HEK293T (cell line): ENCODE results near the gene LAGE3.
"Not testable (repeated sequence)": the region's sequence is repeated elsewhere in the genome, so short reads cannot be mapped to it uniquely, and the experiment has no call there.

ENCODE experiments used
- CTCF ChIA-PET: fragments of 350-600 bp; formaldehyde crosslinking; extraction: SDS; loops from one replicate; lab custom pipeline; 2021; ENCODE audit warnings: antibody characterized with exemption, inconsistent platforms; lab: Yijun Ruan, JAX
- POLR2A ChIA-PET: fragments of 350-600 bp; formaldehyde crosslinking; extraction: SDS; loops from one replicate; lab custom pipeline; 2020; ENCODE audit warnings: antibody characterized with exemption, inconsistent platforms; lab: Yijun Ruan, JAX
- DNase-seq: peaks from one replicate; pipeline ENCODE4 v3.0.0; 2012; ENCODE audit warnings: mixed read lengths; ENCODE audit errors: extremely low spot score
- ARNT ChIP-seq: fragments of 450-650 bp; IDR thresholded peaks from 2 replicates; pipeline ENCODE4 v1.6.1; 2017; ENCODE audit warnings: mild to moderate bottlenecking
- BHLHE40 ChIP-seq: fragments of 450-650 bp; IDR thresholded peaks from 2 replicates; pipeline ENCODE4 v1.6.1; 2016; ENCODE audit warnings: mild to moderate bottlenecking, moderate library complexity, borderline replicate concordance
- CTBP1 ChIP-seq: fragments of 450-650 bp; IDR thresholded peaks from 2 replicates; pipeline ENCODE4 v1.6.1; 2016; ENCODE audit warnings: borderline replicate concordance
- ELF4 ChIP-seq: fragments of 450-650 bp; IDR thresholded peaks from 2 replicates; pipeline ENCODE4 v1.6.1; 2017; ENCODE audit warnings: antibody characterized with exemption
- FOXA1 ChIP-seq: fragments of 450-650 bp; IDR thresholded peaks from 2 replicates; pipeline ENCODE4 v1.6.1; 2016; ENCODE audit warnings: mild to moderate bottlenecking
- FOXK2 ChIP-seq: fragments of 450-650 bp; IDR thresholded peaks from 2 replicates; pipeline ENCODE4 v1.6.1; 2016; ENCODE audit warnings: mild to moderate bottlenecking
- FOXM1 ChIP-seq: fragments of 450-650 bp; IDR thresholded peaks from 2 replicates; pipeline ENCODE4 v1.6.1; 2017; ENCODE audit warnings: mild to moderate bottlenecking, borderline replicate concordance
- HDGF ChIP-seq: fragments of 450-650 bp; IDR thresholded peaks from 2 replicates; pipeline ENCODE4 v1.6.1; 2017; ENCODE audit warnings: antibody characterized with exemption, borderline replicate concordance
- L3MBTL2 ChIP-seq: fragments of 450-650 bp; conservative IDR thresholded peaks from 2 replicates; pipeline ENCODE4 v1.6.1; 2016; ENCODE audit warnings: mild to moderate bottlenecking
- LEF1 ChIP-seq: fragments of 450-650 bp; IDR thresholded peaks from 2 replicates; pipeline ENCODE4 v1.6.1; 2017; ENCODE audit warnings: mild to moderate bottlenecking, borderline replicate concordance
- NFRKB ChIP-seq: fragments of 450-650 bp; IDR thresholded peaks from 2 replicates; pipeline ENCODE4 v1.6.1; 2016; ENCODE audit warnings: mild to moderate bottlenecking, moderate library complexity
- SP1 ChIP-seq: fragments of 450-650 bp; IDR thresholded peaks from 2 replicates; pipeline ENCODE4 v1.6.1; 2017
- SUZ12 ChIP-seq: fragments of 450-650 bp; IDR thresholded peaks from 2 replicates; pipeline ENCODE4 v1.6.1; 2016; ENCODE audit warnings: mild to moderate bottlenecking
- TARDBP ChIP-seq: fragments of 450-650 bp; IDR thresholded peaks from 2 replicates; pipeline ENCODE4 v1.6.1; 2016
- ZNF384 ChIP-seq: fragments of 450-650 bp; IDR thresholded peaks from 2 replicates; pipeline ENCODE4 v1.6.1; 2016
- TF ChIP-seq, protein P1 (sequence below): fragments of 450-650 bp; IDR thresholded peaks from 2 replicates; pipeline ENCODE4 v1.6.1; 2016

LAGE3 gene

DNA sequence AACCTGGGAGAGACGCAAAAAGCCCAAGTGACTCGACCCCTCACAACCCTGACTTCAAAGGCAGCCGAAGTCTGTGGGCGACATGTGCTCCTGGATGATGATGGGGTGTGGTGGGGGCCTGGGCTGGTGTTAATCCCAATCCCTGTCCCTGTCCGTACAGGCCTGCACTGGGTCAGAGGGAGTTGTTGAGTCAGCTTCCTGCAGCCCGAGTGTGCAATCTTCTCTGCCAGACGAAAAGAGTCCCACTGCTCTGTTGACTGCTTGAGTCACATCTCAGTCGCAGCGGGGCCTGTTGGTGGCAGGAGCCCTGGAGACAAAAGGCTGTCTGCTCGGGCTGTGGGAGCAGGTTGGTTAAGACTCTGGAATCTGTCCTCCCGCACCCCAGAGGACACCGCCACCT is 26.7 kb upstream of the LAGE3 start:
- TF ChIP-seq L3MBTL2 = no peak
- no peak for TF ChIP-seq FOXM1
- TF ChIP-seq LEF1 = no peak
- TF ChIP-seq, protein P1, sequence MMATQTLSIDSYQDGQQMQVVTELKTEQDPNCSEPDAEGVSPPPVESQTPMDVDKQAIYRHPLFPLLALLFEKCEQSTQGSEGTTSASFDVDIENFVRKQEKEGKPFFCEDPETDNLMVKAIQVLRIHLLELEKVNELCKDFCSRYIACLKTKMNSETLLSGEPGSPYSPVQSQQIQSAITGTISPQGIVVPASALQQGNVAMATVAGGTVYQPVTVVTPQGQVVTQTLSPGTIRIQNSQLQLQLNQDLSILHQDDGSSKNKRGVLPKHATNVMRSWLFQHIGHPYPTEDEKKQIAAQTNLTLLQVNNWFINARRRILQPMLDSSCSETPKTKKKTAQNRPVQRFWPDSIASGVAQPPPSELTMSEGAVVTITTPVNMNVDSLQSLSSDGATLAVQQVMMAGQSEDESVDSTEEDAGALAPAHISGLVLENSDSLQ = no peak
- TF ChIP-seq SP1 = no peak
- no peak for TF ChIP-seq TARDBP
- TF ChIP-seq SUZ12 = no peak
- no peak for TF ChIP-seq ARNT
- TF ChIP-seq HDGF = no peak
- TF ChIP-seq BHLHE40 = no peak
- TF ChIP-seq CTBP1 = no peak
- no peak for TF ChIP-seq FOXK2
- ChIA-PET POLR2A (interaction anchor here (2.5 kb wide), 1 partner anchor 11 kb away, joined by 8 read pairs; the partner anchor contains the start of gene FAM3A), CTCF (no interaction called here)
- DNase-seq = no peak

DNA sequence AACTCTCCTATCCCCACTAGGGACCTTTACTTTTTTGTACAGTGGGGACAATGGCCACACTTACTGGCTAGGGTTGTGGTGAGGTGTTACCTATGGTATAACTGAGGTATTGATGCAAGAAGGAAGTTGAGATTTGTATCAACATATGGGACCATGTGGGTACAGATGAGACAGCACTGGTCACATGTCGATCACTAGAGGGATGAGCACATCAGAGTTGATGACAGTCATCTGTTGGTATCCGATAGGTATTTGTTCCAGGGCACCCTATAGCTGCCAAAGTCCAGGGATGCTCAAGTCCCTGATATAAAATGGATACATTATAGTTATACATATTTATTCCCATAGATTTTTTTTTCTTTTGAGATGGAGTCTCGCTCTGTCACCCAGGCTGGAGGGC is 23.9 kb upstream of the LAGE3 start:
- POLR2A ChIA-PET = interaction anchor here (1.2 to 1.4 kb wide), 2 partner anchors 24 to 56 kb away, joined by 3 to 4 read pairs; no protein-coding TSS in a partner anchor
- CTCF ChIA-PET = no interaction called here
- TF ChIP-seq LEF1 = no peak
- no peak for TF ChIP-seq ZNF384
- TF ChIP-seq BHLHE40 = no peak
- no peak for TF ChIP-seq L3MBTL2
- DNase-seq = no peak

DNA sequence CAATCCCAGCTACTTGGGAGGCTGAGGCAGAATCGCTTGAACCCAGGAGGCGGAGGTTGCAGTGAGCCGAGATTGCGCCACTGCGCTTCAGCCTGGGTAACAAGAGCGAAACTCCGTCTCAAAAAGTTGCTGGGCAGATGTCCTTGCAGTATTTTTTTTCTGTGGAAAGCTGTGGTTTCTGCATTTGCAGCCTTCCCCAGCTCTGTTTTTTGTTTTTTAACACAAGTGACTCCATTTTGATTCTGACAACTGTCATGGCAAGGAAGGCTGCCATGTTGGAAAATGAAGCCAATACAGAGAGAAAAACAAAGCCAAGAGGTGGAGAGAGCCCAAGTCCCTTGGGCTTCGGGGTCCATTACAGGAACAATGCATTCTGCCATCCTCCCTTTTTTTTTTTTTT is 23.0 kb upstream of the LAGE3 start:
- ChIA-PET POLR2A (interaction anchor here (1.2 kb wide), 1 partner anchor 55 kb away, joined by 3 read pairs; no protein-coding TSS in a partner anchor), CTCF (no interaction called here)
- DNase-seq = no peak
- no peak for TF ChIP-seq FOXM1
- TF ChIP-seq ZNF384 = no peak
- no peak for TF ChIP-seq BHLHE40
- no peak for TF ChIP-seq ELF4
- TF ChIP-seq ARNT = no peak
- TF ChIP-seq FOXA1 = no peak
- TF ChIP-seq FOXK2 = no peak
- no peak for TF ChIP-seq NFRKB
- TF ChIP-seq L3MBTL2 = no peak
- TF ChIP-seq CTBP1 = no peak
- TF ChIP-seq HDGF = no peak
- TF ChIP-seq LEF1 = no peak

DNA sequence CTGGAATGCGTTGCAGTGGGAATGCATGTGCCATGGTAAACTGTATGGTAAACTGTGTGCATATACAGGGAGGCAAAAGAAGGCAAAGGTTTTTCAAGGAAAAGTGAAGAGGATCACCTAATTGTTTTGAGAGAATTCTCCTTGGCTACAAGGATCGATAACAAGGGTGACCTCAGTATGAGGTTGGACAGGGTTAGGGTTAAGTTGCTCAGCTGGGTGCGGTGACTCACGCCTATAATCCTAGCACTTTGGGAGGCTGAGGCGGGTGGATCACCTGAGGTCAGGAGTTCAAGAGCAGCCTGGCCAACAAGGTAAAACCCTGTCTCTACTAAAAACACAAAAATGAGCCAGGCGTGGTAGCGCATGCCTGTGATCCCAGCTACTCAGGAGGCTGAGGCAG is 22.3 kb upstream of the LAGE3 start:
- POLR2A ChIA-PET, CTCF ChIA-PET, DNase-seq: not testable (repeated sequence)

DNA sequence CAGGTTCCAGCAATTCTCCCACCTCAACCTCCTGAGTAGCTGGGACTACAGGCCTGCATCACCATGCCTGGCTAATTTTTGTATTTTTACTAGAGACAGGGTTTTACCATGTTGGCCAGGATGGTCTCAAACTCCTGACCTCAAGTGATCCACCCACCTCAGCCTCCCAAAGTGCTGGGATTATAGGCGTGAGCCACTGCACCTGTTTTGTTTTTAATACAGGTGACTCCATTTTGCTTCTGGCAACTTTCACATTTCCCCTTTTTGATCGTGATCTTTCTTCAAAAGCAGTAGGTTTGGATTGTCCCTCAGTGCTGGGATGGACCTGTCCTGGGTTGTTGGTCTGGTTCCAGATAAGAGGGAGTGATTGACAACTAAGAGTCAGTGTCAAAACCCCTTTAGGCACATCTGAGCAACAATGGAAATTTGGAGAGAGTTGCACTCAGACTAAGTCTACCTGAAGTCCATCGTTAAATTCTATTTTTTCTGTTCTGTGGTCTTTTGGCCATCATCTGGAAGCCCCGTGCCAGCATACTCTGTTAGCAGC is 17.6 kb upstream of the LAGE3 start:
- POLR2A ChIA-PET = interaction anchor here (1.5 kb wide), 1 partner anchor 85 kb away, joined by 3 read pairs; no protein-coding TSS in a partner anchor
- CTCF ChIA-PET, DNase-seq: not testable (repeated sequence)

DNA sequence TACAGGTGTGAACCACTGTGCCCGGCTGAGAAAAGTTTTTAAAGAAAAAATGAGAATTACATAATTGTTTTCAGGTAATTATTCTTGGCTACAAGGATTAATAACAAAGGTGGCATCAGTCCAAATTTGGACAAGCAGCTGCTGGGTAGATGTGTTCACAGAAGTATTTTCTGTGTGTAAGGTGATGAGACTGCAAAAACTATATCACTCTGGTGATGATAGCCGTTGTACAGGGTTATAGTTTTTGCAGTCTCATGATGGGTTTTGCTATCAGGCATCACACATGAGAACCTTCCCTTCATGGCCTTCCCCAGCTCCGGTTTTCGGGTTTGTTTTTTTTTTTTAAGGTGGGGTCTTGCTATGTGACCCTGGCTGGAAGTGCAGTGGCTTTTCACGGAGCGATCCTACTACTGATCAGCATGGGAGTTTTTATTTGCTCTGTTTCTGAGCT is 16.4 kb upstream of the LAGE3 start:
- TF ChIP-seq SP1 = no peak
- no peak for TF ChIP-seq L3MBTL2
- no peak for TF ChIP-seq LEF1
- CTCF ChIA-PET = no interaction called here
- POLR2A ChIA-PET = no interaction called here

DNA sequence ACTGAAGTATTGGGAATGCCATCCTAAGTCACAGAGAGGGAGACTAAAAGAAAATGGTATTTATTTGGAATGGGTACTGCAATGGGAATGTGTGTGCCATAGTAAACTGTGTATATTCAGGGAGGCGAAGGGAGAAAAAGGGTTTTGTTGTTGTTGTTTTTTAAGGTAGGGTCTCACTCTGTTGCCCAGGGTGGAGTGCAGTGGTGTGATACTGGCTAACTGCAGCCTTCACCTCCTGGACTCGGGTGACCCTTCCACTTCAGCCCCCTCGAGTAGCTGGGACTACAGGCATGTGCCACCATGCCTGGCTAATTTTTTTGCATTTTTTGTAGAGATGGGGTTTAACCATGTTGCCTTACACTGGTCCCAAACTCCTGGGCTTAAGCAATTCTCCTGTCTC is 15.6 kb upstream of the LAGE3 start:
- ChIA-PET CTCF (no interaction called here), POLR2A (no interaction called here)
- TF ChIP-seq SUZ12 (no peak), BHLHE40 (no peak), CTBP1 (no peak), L3MBTL2 (no peak), SP1 (no peak), LEF1 (no peak), FOXM1 (no peak), ARNT (no peak), NFRKB (no peak), ZNF384 (no peak), HDGF (no peak), TARDBP (no peak), FOXA1 (no peak), ELF4 (no peak), FOXK2 (no peak)
- TF ChIP-seq, protein P1 = no peak
- DNase-seq = no peak

More for the DNA sequence above, 16.4 kb upstream of the LAGE3 start:
- DNase-seq = no peak
